Gastrocnemius medialis (tissue), 4 donors: Measurements from ENCODE around the gene STK17B. TPM values are rescaled to one million over a fixed set of nuclear protein-coding genes. Genes with fewer than 3 reads are reported as not detected.

Experiments
- ATAC-seq, 2 donors: fragments of 150-250 bp; one replicate each; pipeline ENCODE4 v1.9.1; 2016
- DNase-seq, 2 donors: peaks; one replicate each; pipeline ENCODE4 v3.0.0-alpha.2; 2019
- H3K27ac ChIP-seq, 4 donors: fragments of 200-600 bp; sonication (generic); 1 replicate in 1 of 4; 2 replicates in 3 of 4; pipeline ENCODE4 v1.5.1; 2016 to 2018; ENCODE audit warnings: mild to moderate bottlenecking in 2 of 4, moderate library complexity in 1 of 4
- H3K27me3 ChIP-seq, 3 donors: fragments of 200-600 bp; sonication (generic) in 2 of 3; 1 replicate in 1 of 3; 2 replicates in 2 of 3; pipeline versions ENCODE4 v1.5.1 to v1.6.0; 2016 to 2019; ENCODE audit warnings: mild to moderate bottlenecking in 1 of 3, moderate library complexity in 1 of 3
- H3K36me3 ChIP-seq, 2 donors: fragments of 200-600 bp; sonication (generic) in 1 of 2; one replicate each; pipeline ENCODE4 v1.5.1; 2017 to 2018
- H3K4me1 ChIP-seq, 2 donors: fragments of 200-600 bp; sonication (generic) in 1 of 2; one replicate each; pipeline ENCODE4 v1.5.1; 2016 to 2017; ENCODE audit warnings: mild to moderate bottlenecking in 2 of 2
- H3K4me3 ChIP-seq, 4 donors: fragments of 200-600 bp; sonication (generic) in 3 of 4; 1 replicate in 1 of 4; 2 replicates in 3 of 4; pipeline ENCODE4 v1.5.1; 2016 to 2019; ENCODE audit warnings: mild to moderate bottlenecking in 2 of 4
- H3K9me3 ChIP-seq, 3 donors: fragments of 200-600 bp; sonication (generic) in 2 of 3; 1 replicate in 1 of 3; 2 replicates in 2 of 3; pipeline ENCODE4 v1.5.1; 2016 to 2019
- POLR2A ChIP-seq, 2 donors: fragments of 450-650 bp; IDR thresholded peaks; one replicate each; pipeline ENCODE4 v1.6.1; 2017; ENCODE audit warnings: antibody characterized with exemption in 2 of 2, mild to moderate bottlenecking in 2 of 2, moderate library complexity in 2 of 2
- in situ Hi-C, 4 donors: fragments of 200-750 bp; cut with MboI; loops; one replicate each; pipeline versions ENCODE4 v1.15.0 to v1.8.0; 2017; ENCODE audit warnings: low sequenced_read_pairs in 4 of 4
- intact Hi-C: fragments of 100-400 bp; cut with DNase I; formaldehyde crosslinking; loops from one replicate; pipeline ENCODE4 v1.15.1; 2023; ENCODE audit warnings: low total_unique reads
- total RNA-seq, 4 donors: library from RNA; depleted of rRNA; stranded (reverse); fragments of >200 nt; gene quantifications; one replicate each; pipeline versions ENCODE4 v1.1.0 to v1.2.3, GENCODE V29; 2016
- TF ChIP-seq, protein P1 (sequence below), 5 experiments: fragments of 450-650 bp in 3 of 5; fragments of 200-600 bp in 2 of 5; sonication (generic) in 2 of 5; IDR thresholded peaks in 4 of 5; conservative IDR thresholded peaks in 1 of 5; 1 replicate in 4 of 5; 2 replicates in 1 of 5; pipeline ENCODE4 v1.5.1; 2016 to 2019; ENCODE audit warnings: antibody characterized with exemption in 5 of 5, mild to moderate bottlenecking in 3 of 5, moderate library complexity in 3 of 5

STK17B gene
- total RNA-seq, 4 donors from 2014 or later: 4.4 to 11.5 (median 8.8) TPM

DNA sequence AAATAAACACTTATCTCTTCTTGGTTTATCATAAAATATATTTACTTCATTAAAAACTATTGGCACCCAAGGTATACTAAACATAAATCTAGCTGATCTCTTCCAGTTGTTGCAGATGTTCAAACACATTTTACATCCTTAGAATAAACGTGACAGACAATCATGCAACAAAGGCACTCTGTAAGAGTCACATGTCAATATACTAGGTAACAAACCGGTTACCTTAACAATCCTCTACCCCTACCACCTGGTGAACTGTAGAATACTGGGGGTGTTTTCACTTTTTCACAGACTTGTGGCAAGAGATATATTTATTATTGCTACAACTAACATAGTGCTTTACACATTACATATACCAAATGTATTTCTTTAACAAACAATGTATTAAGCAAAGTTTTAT, 15.8 kb downstream of the STK17B start:
- ATAC-seq (no peak), DNase-seq (no peak)
- in situ Hi-C loops: loop anchor here in 1 of 4 donors (25.0 kb wide), 1 partner anchor 93 kb away; the partner anchor contains the start of gene DNAH7
- intact Hi-C loops: no loop called here
- no peaks in the 10 kb centered on the region for H3K36me3 ChIP-seq
- H3K27me3 ChIP-seq: no peaks in the 10 kb centered on the region
- no peaks in the 10 kb centered on the region for H3K4me1 ChIP-seq
- no peaks in the 10 kb centered on the region for H3K9me3 ChIP-seq
- no peak for TF ChIP-seq POLR2A (IDR thresholded peaks at IDR 0.05)
- TF ChIP-seq, protein P1, sequence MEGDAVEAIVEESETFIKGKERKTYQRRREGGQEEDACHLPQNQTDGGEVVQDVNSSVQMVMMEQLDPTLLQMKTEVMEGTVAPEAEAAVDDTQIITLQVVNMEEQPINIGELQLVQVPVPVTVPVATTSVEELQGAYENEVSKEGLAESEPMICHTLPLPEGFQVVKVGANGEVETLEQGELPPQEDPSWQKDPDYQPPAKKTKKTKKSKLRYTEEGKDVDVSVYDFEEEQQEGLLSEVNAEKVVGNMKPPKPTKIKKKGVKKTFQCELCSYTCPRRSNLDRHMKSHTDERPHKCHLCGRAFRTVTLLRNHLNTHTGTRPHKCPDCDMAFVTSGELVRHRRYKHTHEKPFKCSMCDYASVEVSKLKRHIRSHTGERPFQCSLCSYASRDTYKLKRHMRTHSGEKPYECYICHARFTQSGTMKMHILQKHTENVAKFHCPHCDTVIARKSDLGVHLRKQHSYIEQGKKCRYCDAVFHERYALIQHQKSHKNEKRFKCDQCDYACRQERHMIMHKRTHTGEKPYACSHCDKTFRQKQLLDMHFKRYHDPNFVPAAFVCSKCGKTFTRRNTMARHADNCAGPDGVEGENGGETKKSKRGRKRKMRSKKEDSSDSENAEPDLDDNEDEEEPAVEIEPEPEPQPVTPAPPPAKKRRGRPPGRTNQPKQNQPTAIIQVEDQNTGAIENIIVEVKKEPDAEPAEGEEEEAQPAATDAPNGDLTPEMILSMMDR (IDR thresholded peaks at IDR 0.05 in 4 of 5, conservative IDR thresholded peaks at IDR 0.05 in 1 of 5): no peak
- H3K4me3 ChIP-seq: no peak overlapping the region
- H3K27ac ChIP-seq: no peak overlapping the region

DNA sequence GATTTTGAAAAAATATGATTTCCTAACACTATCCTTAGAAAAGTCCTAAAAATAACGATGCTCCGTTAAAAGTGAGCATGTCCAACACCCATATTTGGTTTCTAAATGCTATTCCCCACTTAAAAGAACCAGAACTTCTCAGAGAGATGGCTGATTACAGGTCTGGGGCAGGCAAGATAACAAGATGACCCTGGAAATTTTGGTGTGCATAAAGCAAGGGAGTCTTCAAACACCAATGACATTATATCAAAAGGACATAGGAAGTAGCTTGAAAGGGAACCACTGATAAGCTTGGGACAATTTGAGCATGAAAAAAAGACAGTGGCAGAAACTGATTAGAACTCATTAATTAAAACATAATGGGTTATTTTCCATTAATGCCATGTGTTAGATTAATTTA, 17.9 kb downstream of the STK17B start:
- TF ChIP-seq, protein P1 (IDR thresholded peaks at IDR 0.05 in 4 of 5, conservative IDR thresholded peaks at IDR 0.05 in 1 of 5): no peak
- TF ChIP-seq POLR2A (IDR thresholded peaks at IDR 0.05): no peak
- Histone ChIP-seq H3K9me3 (no peaks in the 10 kb centered on the region), H3K36me3 (no peaks in the 10 kb centered on the region), H3K4me3 (no peak overlapping the region), H3K4me1 (no peaks in the 10 kb centered on the region), H3K27me3 (no peaks in the 10 kb centered on the region), H3K27ac (no peak overlapping the region)
- in situ Hi-C loops: loop anchor here in 1 of 4 donors (25.0 kb wide), 1 partner anchor 91 kb away; the partner anchor contains the start of gene DNAH7
- ATAC-seq (no peak), DNase-seq (no peak)
- intact Hi-C loops: no loop called here

DNA sequence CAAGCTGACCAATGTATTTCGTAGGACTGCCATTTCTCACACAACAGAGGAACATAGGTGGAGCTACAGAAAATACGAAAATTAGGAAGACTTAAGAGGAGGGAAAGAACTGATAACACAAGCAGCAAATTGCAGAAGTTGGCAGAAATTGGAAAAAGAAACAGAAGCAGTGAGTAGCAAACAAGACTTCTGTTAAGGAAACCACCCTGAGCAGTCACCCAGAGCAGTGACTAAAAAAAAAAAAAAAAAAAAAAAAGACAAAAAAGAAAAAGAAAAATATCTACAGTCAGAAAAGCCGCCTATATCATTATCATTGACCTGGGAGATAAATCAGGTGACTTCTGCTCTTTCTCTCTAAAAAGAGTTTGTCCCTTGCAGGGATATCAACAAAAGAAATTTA, 21.4 kb downstream of the STK17B start:
- TF ChIP-seq, protein P1 (IDR thresholded peaks at IDR 0.05 in 4 of 5, conservative IDR thresholded peaks at IDR 0.05 in 1 of 5): no peak
- TF ChIP-seq POLR2A (IDR thresholded peaks at IDR 0.05): no peak
- H3K9me3 ChIP-seq: no peaks in the 10 kb centered on the region
- H3K27ac ChIP-seq: no peak overlapping the region
- H3K4me3 ChIP-seq: no peak overlapping the region
- ATAC-seq: no peak
- no peaks in the 10 kb centered on the region for H3K27me3 ChIP-seq
- no peaks in the 10 kb centered on the region for H3K4me1 ChIP-seq
- intact Hi-C loops (no loop called here), in situ Hi-C loops (loop anchor here in 1 of 4 donors (25.0 kb wide), 1 partner anchor 88 kb away; the partner anchor contains the start of gene DNAH7)
- DNase-seq: no peak
- no peaks in the 10 kb centered on the region for H3K36me3 ChIP-seq

DNA sequence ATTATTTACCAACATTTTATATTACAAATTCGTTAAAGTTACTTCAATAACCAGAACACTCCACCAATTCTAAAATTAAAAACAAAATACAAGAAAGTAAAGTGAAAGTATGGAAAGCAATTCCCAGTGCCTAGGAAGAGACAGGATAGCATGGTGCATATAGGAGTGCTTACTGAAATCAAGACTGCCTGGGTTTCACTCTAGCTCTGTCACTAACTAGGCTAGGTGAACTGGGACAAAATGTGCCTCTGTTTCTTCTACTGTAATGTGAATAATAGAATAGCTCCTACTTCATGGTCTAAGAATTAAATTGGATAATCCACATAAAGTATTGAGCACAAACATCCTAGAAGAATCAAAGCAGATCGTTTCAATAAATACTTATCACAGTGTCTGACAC, 22.6 kb downstream of the STK17B start:
- H3K27me3 ChIP-seq: no peaks in the 10 kb centered on the region
- no peaks in the 10 kb centered on the region for H3K36me3 ChIP-seq

More for the DNA sequence above, 22.6 kb downstream of the STK17B start:
- intact Hi-C loops (no loop called here), in situ Hi-C loops (no loop called here)
- ATAC-seq (no peak), DNase-seq (no peak)
- no peak overlapping the region for H3K27ac ChIP-seq
- no peak overlapping the region for H3K4me3 ChIP-seq
- TF ChIP-seq, protein P1 (IDR thresholded peaks at IDR 0.05 in 4 of 5, conservative IDR thresholded peaks at IDR 0.05 in 1 of 5): no peak
- no peak for TF ChIP-seq POLR2A (IDR thresholded peaks at IDR 0.05)
- H3K9me3 ChIP-seq: no peaks in the 10 kb centered on the region
- no peaks in the 10 kb centered on the region for H3K4me1 ChIP-seq
